Measurements from ENCODE around the gene SGMS1.

The SGMS1 gene

DNA sequence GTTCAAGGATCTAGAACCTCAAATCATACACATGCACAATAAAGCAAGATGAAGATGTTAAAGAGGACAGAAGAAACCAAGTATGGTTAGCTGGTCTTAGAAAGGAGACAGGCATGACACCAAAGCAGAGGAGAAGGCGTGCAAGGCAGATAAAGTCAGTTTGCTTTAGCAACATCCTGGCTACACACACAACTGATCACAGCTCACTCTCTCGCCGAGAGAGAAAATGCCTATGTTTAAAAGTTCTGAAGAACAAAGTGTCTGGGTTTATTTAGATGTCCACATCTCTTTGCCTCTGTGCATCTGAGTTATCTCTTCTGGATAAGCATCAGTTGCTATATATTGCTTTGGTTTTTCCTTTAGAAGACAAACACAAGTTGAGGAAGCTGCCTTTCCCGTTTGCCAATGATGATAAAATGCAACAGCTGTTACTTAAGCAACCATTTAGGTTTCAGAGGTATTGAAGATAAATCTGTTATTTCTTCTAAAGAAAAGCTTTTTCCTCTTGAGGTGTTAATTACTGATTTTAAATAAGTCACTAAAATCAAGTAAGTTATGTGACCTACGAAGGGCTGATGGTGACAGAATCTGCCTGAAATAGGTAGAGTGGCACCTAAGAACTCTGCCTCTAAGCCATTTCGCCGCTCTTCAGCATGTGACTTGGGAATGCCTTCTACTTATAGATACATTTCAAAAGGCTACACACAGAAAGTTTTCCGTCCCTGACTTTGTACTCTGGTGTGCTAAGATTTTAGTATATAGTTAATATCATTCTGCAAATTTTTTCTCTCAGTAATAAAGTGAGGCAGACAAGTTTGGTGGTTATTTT, 226.2 kb downstream of the SGMS1 start:
- DNase-seq (ENCODE audit: low read depth), result no peak

DNA sequence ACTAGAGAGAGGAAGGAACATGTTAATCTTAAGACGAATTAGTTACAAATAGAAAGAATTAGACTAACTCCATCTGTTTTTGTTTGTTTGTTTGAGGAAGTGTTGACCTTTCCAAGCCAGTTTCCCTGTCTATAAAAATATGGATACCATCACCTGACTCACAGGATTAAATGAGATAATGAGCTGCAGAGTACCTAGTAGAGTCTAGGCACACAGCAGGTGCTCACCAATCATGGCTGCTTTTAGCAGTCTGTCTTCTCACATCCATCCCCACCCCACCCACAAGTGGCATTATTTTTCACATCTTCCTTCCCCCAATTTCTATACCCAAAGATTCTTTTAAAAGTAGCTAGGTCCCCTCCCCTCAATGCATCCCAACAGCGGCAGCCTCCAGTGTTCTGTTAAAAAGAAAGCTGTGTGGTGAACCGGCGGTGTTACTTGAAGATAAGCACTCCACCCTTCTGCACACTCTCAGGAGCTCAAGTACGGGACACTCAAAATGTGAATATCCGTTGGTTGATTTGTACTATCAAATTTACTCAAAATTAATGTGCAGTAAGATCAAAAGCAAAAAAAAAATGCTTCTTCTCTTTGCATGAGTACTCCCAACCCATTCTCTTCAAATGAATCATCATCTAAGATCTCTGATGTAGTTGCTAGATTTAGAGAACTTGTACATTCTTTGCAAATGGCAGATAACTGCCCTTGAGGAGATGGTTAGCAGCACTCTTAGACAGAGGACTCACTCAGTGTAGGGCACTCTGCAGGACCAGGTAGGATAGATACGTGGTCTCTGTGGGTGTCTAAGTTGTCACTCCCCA, 227.1 kb downstream of the SGMS1 start:
- DNase-seq (ENCODE audit: low read depth), result peak; percentile 85

DNA sequence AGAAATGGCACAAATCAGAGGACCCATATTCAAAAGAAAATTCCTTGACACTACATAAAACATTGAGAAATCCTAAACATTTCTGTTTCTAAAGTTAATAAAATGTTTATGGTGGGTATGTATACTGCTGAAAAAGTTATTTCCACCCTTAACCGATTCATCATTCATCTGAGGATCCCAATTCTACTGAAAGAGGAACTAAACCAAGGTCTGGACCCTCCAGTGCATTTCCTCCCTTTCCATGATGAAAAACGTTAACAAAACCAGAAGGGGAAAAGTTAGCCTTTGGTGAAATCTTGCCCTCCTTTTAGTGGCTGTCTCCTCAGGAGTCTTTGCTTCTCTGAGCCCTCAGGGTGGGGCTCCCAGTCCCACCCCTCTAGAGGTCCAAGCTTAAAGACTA, 227.9 kb downstream of the SGMS1 start:
- no peak for DNase-seq (ENCODE audit: low read depth)

DNA sequence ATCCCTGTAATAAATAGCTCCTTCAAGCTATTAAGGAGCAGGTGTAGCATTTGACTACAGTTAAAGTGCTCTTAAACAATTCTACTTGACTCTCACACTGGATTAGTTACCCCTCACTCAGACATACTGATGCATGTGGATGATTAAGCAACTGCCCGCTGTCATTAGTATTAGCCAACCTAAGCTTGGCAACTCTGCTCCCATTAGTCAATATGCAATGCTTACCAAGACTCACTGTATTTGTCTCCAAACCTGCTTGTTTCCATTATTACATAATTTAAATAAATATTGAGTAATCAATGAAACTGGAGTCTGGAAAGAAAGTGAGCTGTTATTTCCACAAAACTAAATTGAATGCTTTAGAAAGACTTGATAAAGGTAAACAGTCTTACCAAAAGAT, 228.5 kb downstream of the SGMS1 start:
- peak; percentile 88 for DNase-seq (ENCODE audit: low read depth)

DNA sequence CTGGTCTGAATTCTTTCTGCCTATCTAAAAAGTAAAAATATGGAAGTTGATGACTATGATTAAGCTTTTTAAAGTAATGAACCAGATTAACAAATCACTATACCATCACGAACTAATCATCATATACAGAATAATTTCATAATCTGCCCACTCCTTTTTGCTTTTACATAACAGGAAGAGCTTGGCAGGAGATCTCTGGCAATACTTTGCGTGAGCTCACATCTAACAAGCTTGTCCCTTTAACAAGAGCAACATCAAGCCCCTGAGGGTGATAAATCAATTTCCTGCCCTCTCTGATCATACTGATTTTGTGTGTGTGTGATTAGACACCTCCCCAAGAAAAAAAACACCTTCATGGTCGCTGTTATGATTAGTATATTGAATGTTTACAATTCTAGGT, 228.9 kb downstream of the SGMS1 start:
- no peak for DNase-seq (ENCODE audit: low read depth)

DNA sequence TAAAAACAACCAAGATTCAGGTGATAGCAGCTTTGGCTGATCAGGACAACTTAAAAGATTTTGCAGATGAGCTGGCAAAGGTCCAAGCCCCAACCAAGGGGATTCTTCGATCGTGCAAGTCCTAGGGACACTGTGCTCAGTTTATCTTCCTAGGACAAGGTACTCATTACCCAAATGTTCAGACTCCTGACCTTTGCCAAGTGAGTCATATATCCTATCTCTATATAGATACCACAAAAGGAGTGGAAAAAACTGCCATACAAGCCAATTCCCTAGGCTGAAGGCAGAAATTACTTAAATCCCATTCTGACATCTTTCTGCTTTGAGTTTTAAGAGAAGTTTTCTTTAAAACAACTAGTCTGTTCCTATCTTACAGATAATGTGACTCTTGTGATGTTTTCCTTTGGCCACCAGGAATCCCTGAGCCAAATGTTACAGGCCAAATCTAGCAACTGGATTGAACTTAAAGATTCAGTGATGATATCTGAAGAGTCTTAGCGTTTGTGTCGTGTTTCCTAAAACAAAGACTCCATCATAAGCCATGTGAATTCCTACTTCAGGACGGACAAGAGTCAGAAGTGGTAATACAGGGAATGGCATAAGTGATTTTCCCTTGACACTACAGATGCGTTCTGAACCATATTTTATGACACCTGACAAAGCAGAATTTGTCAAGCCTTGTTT, 229.8 kb downstream of the SGMS1 start:
- DNase-seq (ENCODE audit: low read depth), result peak; percentile 80

DNA sequence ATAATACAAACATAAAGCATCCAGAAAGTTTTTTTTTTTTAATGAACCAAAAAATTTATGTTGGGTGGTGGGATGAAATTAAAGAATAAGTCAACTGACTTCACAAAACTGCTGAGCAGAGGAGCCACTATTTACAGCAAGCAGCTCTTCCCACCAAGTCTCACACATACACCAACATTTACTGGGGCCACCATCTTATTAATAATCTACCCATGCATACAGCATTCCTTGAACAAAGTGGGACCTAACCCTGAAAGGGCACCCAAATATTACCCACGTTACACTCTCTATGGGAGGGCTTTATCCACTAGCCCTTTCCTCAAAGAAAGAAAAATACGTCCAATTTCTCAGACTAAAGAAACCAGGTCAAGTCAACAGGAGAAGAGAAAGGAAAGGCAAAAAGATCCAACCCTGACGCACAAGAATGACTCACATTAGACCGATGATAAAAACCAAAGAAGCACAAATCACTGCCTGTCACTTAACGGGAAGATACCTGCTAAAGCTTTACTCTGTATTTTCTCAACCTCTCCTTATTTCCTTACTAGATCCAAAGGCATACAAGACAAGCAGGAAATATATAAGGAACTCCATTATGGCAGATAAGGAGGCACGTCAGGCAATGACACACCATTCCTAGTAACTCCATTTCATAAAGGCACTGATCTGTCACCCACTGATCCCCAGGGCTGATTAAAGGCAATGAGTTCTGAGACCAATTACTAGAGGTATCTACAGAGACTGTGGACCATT, 230.6 kb downstream of the SGMS1 start:
- peak; percentile 92 for DNase-seq (ENCODE audit: low read depth)

DNA sequence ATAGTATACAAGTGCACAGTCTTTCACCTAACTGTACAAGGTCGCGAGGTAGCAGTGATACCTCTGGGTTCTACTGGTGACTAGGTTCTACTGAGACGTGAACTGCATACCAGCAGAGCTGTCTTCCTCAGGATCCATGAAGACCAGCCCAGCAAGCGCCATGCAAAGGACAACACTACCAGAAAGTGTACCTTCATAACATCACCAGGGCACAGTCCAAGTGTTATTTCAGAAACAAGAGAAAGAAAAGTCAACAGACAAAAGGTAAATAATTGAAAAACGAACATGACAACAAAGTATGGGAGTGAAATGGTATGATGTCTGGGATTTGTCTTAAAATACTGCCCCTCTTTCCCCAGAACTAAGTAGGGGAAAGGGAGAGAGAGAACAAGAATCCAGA, 231.3 kb downstream of the SGMS1 start:
- no peak for DNase-seq (ENCODE audit: low read depth)

DNA sequence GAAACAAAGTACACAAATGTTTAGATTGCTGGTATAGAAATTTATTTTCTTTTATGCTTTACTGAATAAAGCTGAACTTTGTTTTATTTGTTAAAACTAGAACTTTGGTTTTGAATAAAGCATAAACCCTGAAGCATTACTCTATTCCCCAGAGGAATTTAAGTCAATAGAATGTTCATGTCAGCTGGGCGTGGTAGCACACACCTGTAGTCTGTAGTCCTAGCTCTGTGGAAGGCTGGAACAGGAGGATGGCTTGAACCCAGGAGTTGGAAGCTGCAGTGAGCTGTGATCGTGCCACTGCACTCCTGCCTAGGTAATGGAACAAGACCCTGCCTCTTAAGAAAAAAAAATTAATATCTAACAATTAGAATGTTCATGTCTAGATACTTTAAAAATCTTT, 233.5 kb downstream of the SGMS1 start:
- DNase-seq (ENCODE audit: low read depth), result no peak

DNA sequence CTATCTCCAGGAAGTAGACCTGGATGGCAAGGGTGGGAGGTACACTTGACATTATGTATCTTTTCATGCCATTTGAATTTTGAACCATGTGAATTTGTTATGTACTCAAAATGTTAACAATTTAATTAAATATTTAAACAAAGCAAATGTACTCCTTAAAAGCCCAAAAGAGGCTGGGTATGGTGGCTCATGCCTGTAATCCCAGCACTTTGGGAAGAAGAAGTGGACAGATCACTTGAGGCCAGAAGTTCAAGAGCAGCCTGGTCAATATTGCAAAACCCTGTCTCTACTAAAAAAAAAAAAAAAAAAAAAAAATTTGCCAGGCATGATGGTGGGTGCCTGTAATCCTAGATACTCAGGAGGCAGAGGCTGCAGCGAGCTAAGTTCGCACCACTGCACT, 235.6 kb downstream of the SGMS1 start:
- no peak for DNase-seq (ENCODE audit: low read depth)

DNA sequence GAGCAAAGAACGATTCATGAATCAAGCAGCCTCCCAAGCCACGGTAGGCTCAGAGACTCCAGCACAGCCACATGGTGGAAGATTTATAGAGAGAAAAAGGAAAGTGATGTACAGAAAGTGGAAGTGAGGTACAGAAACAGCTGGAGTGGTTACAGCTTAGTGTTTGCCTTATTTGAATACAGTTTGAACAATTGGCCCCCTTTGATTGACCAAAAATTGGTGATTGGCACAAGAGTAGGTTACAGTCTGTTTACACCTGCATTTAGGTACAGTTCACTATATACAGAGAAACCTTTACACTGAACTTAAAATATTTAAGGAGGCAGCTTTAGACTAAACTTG, 236.1 kb downstream of the SGMS1 start:
- DNase-seq (ENCODE audit: low read depth), result no peak

DNA sequence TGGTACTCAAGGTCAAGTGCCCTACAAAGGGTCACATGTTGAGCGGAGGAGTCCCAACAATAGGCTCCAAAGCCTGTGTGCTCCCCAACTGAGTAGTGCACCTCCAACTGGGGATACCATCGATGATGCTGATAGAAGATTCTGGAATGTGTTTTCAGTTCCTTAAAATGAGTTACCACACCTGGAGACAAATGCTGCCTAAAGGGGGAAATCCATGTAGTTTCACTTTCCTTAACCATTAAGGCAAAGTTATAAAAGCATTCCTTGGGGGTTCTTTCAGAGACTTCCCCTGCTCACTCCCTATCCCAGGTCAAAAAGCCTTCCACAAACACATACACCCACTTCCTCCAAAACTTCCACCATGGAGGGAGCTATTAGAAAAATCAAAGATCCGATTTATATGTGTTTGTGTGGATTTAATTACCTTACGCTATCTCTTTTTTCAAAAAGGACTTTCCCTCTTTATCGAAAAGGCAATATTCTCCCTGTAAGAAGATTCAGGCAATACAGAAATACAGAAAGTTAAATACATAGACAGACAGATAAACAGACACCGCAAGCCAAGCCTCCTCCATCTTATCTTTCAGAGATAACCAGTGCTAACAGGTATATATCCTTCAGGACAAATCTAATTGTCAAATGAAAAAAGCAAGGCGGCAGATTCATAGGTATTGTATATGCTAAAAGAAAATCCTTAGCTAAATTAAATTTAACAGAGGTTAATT, 236.6 kb downstream of the SGMS1 start:
- no peak for DNase-seq (ENCODE audit: low read depth)

DNA sequence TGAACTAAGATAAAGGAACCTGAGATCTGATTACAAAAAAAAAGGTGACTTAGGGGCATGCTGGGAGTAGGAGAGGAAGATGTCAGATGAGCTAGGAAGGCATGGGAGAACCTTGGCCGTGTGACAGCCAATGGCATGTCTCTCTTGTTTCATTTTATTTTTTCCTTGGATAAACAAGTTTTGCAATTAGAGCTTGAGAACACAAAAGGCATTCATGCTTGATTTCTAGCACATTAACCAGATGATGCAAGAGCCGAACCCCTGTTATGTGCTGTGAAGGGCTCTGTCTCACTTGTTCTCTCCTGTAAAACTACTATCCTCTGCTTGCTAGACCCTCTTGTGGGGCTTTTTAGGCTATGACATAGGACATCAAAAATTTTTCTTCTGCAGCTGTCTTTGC, 238.1 kb downstream of the SGMS1 start:
- DNase-seq (ENCODE audit: low read depth), result peak; percentile 80

DNA sequence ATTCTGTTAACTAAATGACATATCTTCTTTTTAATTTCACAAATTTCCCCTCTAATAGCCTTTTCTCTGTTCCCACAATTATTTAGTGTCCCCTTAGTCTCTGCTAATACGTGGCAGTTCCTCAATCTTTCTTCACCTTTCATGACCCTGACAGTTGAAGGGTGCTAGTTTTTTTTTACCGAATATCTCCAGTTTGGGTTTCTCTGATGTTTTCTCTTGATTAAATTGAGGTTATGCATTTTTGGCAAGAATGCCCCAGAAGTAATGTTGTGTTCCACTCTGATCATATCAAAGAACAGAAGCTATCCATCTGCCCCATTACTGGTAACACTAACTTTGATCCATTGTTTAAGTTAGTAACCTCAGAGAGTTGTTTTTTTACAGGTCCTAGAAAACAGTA, 238.9 kb downstream of the SGMS1 start:
- DNase-seq (ENCODE audit: low read depth), result no peak

DNA sequence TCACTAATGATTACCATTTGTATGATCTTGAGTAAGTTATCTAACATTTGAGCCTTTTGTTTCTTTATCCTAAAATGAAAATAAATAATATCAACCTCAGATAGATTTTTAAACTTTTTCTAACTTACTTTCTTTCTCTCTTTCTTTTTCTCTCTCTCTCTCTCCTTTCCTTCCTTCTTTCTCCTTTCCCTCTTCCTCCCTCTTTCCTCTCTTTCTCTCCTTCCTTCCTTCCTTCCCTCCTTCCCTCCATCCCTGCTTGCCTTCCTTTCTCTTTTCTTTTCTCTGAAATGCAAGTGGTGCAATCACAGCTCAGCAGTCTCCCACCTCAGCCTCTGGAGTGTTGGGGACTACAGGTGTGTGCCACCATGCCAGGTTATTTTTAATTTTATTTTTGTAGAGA, 239.5 kb downstream of the SGMS1 start:
- DNase-seq (ENCODE audit: low read depth), result no peak

DNA sequence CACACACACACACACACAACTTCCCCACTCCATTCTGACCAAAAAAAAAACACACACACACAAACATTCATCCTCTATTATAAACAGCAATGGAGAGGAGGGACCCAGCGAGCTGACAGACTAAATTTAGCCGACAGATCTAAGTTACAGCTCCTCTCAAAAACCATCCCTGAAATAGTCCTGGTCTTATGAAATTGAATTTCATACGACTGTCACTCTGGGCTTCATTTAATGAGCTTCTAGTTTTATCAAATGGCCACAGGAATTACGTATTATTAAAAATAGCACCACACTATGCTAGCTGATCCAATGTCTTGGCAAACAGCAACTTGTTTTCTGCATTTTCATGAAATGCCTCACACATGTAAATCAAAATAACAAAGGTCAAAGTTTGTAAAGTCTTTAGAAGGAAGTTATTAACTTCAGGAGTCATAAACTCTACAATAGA, 241.2 kb downstream of the SGMS1 start:
- peak; percentile 28 for DNase-seq (ENCODE audit: low read depth)

DNA sequence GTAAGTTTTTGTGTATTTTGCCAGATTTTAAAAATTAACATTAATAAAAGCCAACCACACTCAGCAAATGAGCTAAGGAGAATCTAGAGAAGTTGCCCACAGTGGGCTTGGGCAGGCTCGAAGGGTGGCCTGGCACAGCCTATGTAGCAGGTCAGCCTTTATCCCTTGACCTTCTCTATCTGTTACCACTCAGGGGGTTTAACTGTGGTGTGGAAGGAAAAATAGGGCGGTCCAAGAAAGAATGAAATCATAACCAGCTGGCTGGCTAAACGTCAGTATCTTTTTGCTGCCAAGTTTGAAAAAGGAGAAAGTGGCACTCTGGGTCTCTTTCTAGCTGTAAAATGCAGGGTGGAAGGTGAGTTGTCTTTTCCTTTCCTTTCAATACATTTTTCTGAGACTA, 242.1 kb downstream of the SGMS1 start:
- DNase-seq (ENCODE audit: low read depth), result peak; percentile 21

DNA sequence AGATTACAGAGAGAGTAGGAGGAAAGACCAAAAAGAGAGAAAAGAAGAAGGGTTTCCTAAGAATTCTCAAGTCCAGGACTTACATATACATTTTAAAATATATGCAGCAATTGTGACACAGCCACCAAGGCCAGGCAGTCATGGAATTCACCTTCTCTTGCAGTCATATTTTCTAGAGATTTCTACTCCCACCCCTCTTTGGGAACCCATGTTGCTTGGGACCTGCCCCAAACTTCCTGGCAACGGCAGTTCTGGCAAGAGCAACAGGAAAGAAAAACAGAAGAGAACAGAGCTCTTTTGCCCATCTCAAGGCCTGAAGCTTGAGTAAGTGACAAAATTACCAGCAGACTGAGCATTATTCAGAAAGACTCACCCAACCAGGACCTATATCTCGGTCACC, 244.1 kb downstream of the SGMS1 start:
- DNase-seq (ENCODE audit: low read depth), result no peak

DNA sequence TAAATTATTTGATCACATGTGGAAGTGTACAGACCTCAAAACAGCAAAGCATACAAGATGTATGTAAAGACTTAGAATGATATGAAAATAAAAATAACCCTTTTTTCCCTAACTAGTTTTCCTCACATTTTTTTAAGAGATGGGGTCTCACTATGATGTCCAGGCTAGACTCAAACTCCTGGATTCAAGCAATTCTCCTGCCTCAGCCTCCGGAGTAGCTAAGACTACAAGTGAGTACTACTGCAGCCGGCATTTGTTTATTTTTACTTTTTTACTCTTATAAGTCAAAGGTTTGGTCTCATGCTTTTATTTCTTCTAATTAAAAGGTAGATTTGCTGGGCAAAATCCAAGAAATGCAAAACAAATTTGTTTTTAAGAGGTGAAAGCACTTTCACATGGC, 248.0 kb downstream of the SGMS1 start:
- no peak for DNase-seq (ENCODE audit: low read depth)

DNA sequence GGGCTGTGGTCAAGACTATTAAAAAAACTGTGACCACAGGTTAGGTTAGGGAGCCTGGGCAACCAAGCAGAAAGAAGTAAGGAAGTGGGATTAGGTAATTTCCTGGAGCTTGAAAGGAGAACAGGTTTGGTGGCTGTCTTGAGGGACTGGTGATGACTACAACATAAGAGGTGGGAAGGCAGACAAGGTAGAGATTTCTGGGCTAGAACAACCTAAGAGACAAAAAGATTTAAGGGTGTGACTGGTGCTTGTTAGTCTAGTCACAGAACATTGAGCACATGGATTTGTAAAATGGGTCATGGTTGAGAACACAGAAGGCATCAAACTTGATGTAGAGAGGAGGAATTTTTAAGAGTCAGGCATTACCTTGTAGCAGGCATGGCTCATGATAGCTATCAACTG, 248.7 kb downstream of the SGMS1 start:
- DNase-seq (ENCODE audit: low read depth), result no peak

DNA sequence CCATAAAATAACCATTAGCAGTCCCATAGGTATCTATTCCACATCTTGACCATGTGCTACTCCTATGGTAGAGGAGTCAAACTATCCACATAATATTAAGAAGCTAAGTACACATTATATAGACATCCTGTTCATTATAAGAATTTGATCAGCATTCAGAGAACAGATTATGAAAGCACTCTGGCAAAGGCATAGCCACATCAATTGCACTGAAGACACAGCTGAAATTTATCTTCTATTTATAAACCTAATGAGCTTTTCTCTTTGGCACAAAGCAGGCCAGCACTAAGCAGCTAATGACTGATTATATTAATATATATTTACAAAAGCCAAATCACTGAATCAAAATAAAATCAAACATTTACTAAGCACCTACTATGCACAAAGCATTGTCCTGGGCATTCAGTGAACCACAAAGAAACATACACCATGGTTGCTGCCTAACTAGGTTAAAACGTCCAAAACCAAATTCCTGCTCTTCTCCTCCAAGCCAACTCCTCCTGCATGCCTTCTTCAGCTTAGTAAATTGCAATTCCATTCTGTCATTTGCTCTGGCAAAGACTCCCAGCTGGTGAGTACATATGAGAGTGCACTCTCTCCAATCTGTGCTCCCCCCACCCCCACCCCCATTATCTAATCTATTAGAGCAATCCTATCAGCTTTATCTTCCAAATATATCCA, 249.8 kb downstream of the SGMS1 start:
- peak; percentile 15 for DNase-seq (ENCODE audit: low read depth)
